HCEC 1CT (cell line): ENCODE results near the gene NCAPH2.
"Not testable (repeated sequence)": the region's sequence is repeated elsewhere in the genome, so short reads cannot be mapped to it uniquely, and the experiment has no call there.

Source experiments
- DNase-seq: peaks from one replicate; pipeline ENCODE4 v3.0.0-alpha.2; 2017

NCAPH2 gene

DNA sequence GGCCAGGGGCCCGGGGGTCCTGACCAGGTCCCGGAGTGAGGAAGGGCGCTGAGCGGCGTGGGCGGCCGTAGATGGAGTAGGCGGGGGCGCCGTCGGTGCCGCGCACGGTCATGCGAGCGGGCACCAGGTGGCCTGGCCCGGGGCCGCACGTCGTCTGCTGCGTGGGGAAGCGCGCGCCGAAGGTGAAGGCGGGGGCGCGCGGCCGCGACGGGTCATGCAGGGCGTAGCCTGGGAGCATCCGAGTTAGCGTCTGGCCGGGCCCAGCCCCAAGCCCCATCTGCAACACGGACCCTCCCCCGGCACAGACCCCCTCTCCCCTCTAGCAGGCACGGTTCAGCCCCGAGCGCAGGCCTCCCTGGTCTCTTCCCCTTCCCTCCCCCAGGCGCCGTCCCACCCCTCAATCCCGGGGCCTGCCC is 23.5 kb downstream of the NCAPH2 start:
- no peak for DNase-seq

DNA sequence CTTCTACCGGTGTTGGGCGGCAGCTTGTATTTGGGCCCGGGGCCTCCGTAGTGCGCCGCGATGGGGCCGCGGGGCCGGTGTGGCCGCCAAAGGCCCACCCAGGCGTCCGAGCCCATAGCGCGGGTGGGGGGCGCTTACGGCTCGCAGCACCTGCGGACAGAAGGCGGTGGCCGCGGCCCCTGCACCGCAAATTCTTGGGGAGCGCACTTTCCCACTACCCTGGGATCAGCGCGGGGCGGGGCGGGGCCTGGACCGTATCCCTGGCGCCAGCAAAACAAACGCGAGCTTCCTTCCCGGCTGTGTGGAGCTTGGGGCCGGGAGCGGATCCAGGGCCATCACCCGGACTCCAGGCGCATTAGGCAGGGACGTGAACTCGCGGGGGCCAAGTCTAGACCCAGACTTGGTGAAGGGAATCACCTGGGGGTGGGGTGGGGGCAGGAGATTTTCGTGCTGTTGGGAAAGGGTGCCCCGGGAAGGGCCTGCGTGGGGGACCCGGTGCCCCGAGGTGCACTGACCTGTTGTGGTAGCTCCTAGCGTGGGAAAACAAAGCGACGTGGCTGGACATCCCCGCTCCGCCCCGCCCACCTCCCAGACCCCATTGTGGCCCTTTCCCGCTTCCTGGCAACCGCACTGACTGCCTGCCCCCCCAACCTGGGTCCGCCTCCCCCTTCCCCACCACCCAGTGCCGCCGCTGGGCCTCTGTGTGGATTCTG is 24.1 kb downstream of the NCAPH2 start:
- DNase-seq, result peak; percentile 48

DNA sequence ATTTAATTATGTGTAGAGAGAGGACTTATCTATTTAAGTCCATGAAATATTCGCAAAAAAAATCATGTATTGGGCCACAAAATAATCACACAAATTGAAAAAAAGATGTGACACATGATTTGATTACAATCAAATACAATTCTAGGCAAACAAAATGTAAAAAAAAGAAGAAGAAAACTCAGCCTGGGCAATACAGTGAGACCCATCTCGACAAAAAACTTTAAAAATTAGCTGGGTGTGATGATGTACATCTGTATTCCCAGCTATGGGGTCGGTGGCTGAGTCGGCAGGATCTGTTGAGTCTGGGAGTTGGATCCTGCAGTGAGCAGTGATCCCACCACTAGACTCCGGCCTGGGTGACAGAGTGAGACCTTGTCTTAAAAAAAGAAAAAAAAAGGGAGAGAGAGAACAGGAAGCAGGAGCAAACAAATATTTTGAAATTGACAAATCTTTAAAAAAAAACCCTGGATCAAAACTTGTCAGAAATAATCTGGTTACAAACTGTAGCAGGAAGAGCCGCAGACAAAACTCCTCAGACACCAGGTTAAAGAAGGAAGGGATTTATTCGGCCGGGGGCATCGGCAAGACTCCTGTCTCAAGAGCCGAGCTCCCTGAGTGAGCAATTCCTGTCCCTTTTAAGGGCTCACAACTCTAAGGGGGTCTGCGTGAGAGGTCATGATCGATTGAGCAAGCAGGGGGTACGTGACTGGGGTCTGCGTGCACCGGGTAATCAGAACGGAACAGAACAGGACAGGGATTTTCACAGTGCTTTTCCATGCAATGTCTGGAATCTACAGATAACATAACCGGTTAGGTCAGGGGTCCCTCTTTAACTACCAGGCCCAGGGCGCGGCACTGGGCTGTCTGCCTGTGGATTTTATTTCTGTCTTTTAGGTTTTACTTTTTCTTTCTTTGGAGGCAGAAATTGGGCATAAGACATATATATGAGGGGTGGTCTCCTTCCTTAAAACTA is 25.1 kb downstream of the NCAPH2 start:
- no peak for DNase-seq

DNA sequence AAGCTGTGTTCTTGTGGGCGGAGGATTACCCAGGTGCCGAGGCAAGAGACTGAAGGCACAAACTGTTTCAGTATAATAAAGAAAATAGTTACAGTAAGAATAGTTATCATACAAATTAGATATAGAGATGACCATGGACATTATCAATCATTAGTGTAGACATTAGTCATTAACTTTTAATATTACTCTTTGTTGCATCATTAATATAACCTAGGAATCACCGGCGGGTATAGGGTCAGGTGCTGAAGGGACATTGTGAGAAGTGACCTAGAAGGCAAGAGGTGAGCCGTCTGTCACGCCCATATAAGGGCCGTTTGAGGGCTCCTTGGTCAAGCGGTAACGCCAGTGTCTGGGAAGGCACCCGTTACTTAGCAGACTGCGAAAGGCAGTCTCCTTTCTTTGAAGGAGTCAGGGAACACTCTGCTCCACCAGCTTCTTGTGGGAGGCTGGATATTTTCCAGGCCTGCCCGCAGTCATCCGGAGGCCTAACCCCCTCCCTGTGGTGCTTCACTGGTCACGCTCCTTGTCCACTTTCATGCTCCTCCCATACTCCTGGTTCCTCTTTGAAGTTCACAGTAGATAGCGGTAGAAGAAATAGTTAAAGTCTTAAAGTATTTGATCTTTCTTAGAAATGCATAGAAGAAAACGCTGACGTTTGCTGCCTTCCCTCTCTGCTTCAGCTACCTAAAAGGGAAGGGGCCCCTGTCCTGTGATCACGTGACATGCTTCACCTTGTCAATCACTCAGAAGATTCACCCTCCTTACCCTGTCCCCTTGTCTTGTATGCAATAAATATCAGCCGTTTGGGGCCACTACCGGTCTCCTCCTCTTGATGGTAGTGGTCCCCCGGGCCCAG is 26.1 kb downstream of the NCAPH2 start:
- DNase-seq, result not testable (repeated sequence)

DNA sequence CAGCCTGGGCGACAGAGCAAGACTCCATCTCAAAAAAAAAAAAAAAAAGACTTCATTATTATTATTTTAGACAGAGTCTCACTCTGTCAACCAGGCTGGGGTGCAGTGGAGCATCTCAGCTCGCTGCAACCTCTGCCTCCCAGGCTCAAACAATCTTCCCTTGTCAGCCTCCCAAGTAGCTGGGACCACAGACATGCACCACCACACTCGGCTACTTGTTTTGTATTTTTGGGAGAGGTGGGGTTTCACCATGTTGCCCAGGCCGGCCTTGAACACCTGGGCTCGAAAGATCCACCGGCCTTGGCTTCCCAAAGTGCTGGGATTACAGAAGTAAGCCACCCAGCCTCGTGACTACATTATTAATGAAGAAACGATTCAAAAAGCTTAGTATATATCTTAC is 27.1 kb downstream of the NCAPH2 start:
- DNase-seq, result no peak

DNA sequence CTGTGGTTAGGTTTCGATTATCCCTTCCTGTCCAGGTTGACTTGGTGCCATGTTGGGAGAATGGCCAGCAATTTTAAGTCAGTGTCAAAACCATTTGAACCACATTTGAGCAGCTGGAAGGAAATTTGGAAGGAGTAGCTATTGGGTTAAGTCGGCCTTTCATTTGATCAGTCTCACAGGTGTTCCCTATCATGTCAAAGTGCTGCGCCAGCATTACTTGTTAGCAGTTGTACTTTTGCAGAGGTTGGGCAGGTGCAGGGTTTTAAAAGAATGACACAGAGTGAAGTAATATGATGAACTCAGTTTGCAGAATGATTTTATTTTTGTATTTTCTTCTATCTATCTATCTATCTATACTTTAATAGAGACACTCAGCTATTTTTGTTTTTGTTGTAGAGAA is 28.2 kb downstream of the NCAPH2 start:
- DNase-seq, result no peak

DNA sequence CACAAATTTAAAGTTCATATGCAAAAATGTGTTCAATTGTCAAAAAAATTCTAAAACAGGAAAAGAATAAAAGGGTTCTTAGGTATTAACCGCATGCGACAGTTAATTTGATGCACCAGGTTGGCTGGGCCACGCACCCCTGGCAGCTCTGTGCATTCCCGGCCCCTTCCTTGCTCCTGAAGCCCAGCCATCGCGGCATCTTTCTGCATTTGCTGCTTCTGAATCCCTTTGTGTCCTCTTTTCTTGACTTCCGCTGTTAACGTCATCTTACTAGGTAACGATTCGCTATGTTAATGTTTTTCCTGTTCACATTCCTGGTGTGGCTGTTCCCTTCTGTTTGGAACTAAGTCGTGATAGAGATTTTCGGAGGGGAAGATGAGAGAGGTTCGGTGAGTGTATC is 29.7 kb downstream of the NCAPH2 start:
- no peak for DNase-seq

DNA sequence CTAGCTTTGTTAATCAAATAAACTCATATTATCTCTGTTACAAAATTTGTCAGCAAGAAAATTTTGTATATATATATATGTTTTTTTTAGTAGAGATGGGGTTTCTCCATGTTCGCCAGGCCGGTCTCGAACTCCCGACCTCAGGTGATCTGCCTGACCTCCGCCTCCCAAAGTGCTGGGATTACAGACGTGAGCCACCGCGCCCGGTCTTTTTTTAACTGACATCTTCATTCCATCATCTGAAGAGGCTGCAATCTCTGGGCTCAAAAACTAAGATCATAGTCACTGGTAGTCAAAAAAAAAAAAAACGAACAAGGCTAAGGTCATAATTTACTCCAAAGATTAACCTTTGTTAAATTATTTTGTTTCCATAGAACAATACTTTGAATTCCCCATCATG is 32.4 kb downstream of the NCAPH2 start:
- no peak for DNase-seq

DNA sequence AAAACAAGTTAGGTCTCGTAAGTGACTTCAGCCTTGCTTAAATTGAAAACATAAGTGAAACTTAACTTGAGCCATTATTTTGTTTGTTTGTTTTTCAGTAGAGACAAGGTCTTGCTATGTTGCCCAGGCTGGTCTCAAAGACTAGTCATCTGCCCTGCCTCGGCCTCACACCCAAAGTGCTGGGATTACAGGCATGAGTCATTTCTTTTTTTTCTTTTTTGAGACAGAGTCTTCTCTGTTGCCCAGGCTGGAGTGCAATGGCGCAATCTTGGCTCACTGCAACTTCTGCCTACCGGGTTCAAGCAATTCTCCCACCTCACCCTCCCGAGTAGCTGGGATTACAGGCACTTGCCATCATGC is 33.6 kb downstream of the NCAPH2 start:
- DNase-seq, result peak; percentile 92

DNA sequence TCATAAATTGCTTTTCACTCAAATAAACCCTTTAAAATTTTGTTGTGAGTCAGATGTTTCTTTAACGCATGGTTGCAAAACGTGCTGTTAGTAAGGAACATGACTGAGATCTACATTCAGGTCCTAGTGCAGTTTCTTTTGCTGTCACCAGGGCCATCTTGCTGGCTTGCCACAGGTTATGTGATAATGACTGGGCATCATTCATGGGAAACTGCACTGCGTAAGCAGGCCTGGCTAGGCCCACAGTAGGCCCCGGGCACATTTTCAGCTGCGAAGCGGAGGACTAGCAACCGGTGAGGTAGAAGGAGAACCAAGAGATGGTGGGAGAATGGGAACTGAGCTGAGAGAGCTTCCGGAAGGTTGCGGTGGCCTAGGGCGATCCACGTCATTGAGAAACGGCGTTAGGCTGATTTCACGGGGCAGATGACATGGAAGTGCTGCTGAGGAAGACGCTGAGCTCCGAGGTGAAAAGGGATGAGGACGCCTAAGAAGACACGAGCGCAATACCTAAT is 34.4 kb downstream of the NCAPH2 start:
- DNase-seq, result no peak

DNA sequence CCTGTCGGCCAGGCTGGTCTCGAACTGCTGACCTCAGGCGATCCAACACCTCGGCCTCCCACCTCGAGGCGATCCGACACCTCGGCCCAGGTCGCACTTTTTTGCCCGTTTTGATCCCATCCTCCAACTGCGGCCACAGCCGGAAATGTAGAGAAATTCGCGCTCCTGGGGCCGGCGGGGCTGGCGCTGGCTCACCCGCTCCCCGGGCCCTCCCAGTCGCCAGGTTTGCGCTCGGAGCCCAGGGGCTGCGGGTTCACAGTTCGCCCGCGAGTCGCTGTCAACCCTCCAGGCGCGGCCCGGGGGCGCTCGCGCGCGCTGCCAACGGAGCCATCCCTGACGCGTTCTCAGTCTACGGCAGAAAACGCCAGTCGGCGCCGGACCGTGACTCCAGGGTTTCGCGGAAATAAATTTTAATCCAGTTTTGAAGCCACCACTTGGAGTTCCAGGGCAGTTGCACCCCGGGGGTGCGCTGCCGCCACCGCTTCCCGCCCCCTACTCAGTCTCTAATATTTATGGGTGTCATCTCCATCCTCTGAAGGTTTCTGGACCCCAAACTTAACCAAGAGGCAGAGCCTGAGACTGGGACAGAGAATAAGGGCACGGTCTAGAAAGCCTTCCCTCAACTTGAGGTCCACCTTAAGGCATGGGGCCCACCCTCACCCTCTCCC is 36.2 kb downstream of the NCAPH2 start:
- DNase-seq, result peak; percentile 37

DNA sequence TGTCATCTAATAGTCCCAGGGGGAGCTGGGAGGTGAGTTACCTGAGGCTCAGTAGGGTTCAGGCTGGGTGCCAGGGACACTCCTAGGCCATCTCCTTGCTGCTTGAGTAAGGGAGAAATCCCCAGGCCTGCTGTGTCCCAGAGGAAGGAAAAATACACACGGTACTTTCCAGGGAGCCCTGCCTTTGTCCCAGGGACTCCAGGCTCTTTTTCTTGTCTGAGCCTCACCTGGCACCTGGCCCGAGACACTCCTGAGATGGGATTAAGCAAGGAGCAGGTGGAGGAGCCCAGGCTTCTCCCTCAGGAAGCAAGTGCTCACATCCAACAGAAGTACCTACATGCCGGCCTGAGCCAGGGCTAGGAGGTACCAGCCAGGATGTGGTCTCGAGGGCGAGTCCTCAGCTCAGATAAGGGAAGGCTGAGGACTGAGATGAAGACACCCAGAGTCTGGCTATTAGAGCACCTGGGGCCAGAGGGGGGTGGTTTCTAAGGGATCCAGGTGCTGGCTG is 36.8 kb downstream of the NCAPH2 start:
- no peak for DNase-seq

DNA sequence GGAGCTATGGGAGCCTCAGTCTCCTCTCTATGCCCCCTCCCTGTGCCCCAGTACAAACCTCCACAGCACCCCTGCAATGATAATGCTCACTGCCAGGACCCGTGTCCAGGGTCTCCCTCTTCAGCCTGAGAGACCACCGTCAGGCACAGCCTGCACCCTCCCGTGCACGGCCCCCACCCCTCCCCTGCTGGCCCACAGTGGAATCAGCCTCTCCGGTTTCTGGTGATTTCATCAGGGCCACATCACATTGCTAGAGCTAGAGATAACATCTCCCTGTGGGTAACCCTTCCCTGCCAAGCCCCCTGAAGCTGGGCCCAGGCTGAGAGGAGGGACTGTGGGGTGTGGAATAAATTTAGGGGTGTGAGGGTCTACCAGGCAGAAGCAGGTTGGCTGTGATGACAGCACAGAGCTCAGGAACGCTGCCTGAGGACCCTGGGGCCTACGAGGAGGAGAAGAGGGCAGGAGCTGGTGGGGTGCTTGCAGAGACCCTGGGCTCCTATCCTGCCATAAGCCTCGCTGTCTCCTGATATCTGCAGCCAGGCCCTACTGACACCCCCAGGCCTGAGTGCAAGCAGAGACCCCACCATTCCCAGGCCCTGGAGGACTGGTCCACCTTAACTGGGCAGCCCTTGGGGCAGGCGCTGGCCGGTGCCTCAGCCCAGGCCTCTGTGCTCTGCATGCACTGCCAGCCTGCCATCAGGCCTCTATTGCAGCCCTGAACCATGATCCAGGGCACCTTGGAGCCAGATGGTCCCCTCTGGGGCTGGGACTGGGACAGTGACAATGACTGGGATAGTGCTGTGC is 37.7 kb downstream of the NCAPH2 start, which contains the start of gene KLHDC7B:
Gene KLHDC7B, plus strand, starts transcription at position 378 of the 804 bp plus-strand sequence. Its CDS starts 345 bp downstream, at position 723.
- DNase-seq, result no peak

DNA sequence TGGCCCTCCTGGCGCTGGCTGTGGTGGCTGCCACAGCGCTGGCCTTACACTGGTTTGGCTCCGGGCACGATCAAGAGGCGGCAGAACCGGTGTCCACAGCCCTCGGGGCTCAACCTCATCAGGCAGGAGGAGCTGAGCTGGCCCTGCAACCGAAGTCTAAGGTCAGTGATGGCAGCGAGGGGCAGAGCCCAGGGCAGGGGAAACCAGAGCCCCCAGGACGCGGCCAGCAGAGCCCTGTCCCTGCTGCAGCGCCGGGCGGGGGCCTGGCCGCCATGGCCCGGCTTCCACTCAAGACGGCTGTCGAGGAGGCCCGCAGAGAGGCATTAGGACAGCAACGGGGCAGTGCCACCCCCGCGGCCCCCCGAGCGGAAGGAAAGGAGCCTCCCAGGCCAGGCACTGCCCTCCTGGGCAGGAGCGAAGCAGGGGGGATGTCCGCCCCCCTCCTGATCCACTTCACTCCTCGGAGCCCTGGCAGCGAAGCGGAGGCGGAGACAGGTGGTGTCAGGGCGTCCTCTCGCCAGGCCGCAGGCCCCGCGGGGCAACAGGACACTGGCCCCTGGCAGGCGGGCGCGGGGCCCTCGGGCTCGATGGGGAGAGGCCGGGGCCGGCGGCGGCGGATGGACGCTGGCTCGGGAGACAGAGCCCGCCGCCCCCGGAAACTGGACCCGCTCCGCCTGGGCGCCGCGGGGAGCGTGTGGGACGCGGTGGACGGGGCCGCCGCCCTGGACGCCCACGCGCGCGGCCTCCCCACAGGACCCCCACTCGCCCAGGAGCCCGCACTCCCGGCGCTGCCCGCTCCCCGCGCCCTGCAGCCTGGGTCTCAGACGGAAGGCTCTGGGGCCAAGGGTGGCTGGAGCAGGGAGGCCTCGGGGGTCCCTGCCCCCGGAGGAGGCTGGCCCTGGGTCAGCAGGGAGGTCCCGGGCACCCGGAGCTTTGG is 38.6 kb downstream of the NCAPH2 start:
- no peak for DNase-seq

DNA sequence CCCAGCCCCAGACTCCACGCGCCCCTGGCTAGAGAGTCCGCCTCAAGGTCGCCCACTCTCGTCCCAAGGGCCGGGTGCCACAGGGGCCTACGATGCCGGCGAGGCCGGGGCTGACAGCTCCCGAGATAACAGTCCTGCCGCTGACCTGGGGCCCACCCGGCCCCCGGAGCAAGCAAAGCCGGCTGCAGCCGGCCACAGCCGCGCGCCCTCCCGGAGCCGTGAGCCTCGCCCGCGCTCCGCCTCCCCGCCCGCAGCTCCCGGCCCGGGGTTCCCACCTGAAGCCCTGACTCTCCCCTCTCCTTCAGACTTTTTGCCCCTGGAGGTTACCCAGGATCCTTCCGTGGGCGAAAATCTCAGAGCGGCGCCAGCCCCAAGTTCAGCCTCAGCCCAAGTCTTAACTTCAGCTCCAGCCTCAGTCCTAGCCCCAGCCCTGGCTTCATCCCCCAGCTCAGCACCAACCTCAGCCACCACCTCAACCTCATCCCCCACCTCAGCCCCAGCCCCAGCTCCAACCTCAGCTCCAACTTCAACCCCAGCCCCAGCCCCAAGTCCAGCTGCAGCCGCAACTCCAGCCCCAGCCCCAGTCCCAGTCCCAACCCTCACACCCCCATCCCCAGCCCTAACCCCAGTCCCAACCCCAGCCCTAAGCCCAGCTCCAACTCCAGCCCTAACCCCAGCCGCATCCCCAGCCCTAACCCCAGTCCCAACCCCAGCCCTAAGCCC is 39.4 kb downstream of the NCAPH2 start:
- DNase-seq, result no peak

DNA sequence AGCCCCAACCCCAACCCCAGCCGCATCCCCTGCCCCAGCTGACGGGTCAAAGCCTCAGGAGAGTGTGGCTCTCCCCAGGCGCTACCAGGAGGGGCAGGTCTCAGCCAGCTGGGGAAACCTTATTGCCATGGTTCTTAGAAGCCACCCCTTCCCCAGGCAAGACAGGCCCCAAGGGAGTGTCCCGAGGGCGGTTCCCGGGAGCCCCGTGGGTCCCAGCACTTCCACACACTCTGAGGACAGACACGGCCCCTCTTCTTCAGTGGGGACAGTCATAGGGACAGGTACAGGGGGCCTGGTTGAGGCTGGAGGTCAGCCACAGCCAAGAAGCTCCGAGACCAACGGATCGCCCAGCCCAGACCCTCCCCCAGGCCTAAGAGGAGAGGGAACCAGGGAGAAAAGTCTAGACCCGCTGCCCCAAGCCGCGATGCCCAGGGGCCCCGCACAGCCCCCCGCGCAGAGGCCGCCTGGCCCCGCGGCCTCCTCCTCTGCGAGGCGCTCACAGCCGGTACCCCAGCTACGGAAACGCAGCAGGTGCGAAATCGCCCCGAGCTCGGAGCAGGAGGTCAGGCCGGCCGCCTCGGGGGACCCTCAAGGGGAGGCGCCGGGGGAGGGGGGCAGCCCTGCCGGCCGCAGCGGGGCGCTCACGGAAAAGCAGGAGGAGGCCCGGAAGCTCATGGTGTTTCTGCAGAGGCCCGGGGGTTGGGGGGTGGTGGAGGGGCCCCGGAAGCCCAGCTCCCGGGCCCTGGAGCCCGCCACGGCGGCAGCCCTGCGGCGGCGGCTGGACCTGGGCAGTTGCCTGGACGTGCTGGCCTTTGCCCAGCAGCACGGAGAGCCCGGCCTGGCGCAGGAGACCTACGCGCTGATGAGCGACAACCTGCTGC is 40.3 kb downstream of the NCAPH2 start:
- DNase-seq, result no peak

DNA sequence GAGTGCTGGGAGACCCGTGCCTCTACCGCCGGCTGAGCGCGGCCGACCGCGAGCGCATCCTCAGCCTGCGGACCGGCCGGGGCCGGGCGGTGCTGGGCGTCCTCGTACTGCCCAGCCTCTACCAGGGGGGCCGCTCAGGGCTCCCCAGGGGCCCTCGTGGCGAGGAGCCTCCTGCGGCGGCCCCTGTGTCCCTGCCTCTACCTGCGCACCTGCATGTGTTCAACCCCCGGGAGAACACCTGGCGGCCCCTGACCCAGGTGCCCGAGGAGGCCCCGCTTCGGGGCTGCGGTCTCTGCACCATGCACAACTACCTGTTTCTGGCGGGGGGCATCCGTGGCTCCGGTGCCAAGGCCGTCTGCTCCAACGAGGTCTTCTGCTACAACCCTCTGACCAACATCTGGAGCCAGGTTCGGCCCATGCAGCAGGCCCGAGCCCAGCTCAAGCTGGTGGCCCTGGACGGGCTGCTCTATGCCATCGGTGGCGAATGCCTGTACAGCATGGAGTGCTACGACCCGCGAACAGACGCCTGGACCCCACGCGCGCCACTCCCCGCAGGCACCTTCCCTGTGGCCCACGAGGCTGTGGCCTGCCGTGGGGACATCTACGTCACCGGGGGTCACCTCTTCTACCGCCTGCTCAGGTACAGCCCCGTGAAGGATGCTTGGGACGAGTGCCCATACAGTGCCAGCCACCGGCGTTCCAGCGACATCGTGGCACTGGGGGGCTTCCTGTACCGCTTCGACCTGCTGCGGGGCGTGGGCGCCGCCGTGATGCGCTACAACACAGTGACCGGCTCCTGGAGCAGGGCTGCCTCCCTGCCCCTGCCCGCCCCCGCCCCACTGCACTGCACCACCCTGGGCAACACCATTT is 41.1 kb downstream of the NCAPH2 start:
- no peak for DNase-seq
